Neural progenitor cell (in vitro differentiated cells): ENCODE results near the gene PHOSPHO1. TPM values are rescaled to one million over a fixed set of nuclear protein-coding genes. Genes with fewer than 3 reads are reported as not detected.

Experiments
- DNase-seq: peaks from one replicate; pipeline ENCODE4 v3.0.0-alpha.2; 2016; ENCODE audit warnings: low spot score
- H2AFZ ChIP-seq: fragments of 200-600 bp; sonication (generic); replicated peaks from 2 replicates; pipeline ENCODE4 v1.6.1; 2016; ENCODE audit warnings: antibody characterized with exemption
- H3F3A ChIP-seq: fragments of 200-600 bp; sonication (generic); 2 replicates; pipeline ENCODE4 v1.6.1; 2016; ENCODE audit warnings: antibody characterized with exemption, low read depth
- H3K27ac ChIP-seq: fragments of 200-600 bp; sonication (generic); 2 replicates; pipeline ENCODE4 v1.5.1; 2016; ENCODE audit warnings: mild to moderate bottlenecking
- H3K27me3 ChIP-seq: fragments of 200-600 bp; sonication (generic); 2 replicates; pipeline ENCODE4 v1.6.1; 2016; ENCODE audit warnings: mild to moderate bottlenecking, moderate library complexity
- H3K36me3 ChIP-seq: fragments of 200-600 bp; sonication (generic); 2 replicates; pipeline ENCODE4 v1.5.1; 2016
- H3K4me1 ChIP-seq: fragments of 200-600 bp; sonication (generic); 2 replicates; pipeline ENCODE4 v1.6.1; 2016; ENCODE audit warnings: mixed run types
- H3K4me2 ChIP-seq: fragments of 200-600 bp; sonication (generic); 2 replicates; pipeline ENCODE4 v1.6.1; 2016
- H3K4me3 ChIP-seq: fragments of 200-600 bp; sonication (generic); 2 replicates; pipeline ENCODE4 v1.5.1; 2016
- H3K79me2 ChIP-seq: fragments of 200-600 bp; sonication (generic); 2 replicates; pipeline ENCODE4 v1.6.1; 2016; ENCODE audit warnings: low read depth
- H3K9ac ChIP-seq: fragments of 200-600 bp; sonication (generic); 2 replicates; pipeline ENCODE4 v1.6.1; 2016
- H3K9me3 ChIP-seq: fragments of 200-600 bp; sonication (generic); 2 replicates; pipeline ENCODE4 v1.5.1; 2016; ENCODE audit warnings: low read depth
- H4K20me1 ChIP-seq: fragments of 200-600 bp; sonication (generic); 2 replicates; pipeline ENCODE4 v1.6.1; 2016; ENCODE audit warnings: low read depth
- H3K27ac Mint-ChIP-seq: 3 replicates; pipeline ENCODE4 v1.8.0; 2021; ENCODE audit warnings: mixed read lengths
- H3K27me3 Mint-ChIP-seq: 2 replicates; pipeline ENCODE4 v1.8.0; 2022; ENCODE audit warnings: low read depth, mild to moderate bottlenecking, inconsistent platforms, moderate library complexity, mixed read lengths; ENCODE audit not compliant: insufficient read depth
- H3K36me3 Mint-ChIP-seq: 3 replicates; pipeline ENCODE4 v1.8.0; 2021; ENCODE audit warnings: mixed read lengths
- H3K4me1 Mint-ChIP-seq: 3 replicates; pipeline ENCODE4 v1.8.0; 2021; ENCODE audit warnings: mixed read lengths
- H3K4me3 Mint-ChIP-seq: 3 replicates; pipeline ENCODE4 v1.8.0; 2021; ENCODE audit warnings: mild to moderate bottlenecking, moderate library complexity, mixed read lengths
- H3K9me3 Mint-ChIP-seq: 3 replicates; pipeline ENCODE4 v1.8.0; 2020; ENCODE audit warnings: mixed read lengths
- CTCF ChIP-seq: fragments of 200-600 bp; sonication (generic); IDR thresholded peaks from 2 replicates; pipeline ENCODE4 v1.5.1; 2017; ENCODE audit warnings: antibody characterized with exemption, mild to moderate bottlenecking
- EZH2 ChIP-seq: fragments of 200-600 bp; sonication (generic); IDR thresholded peaks from 2 replicates; pipeline ENCODE4 v1.6.1; 2017; ENCODE audit warnings: antibody characterized with exemption, mild to moderate bottlenecking, moderate library complexity
- EZH2phosphoT487 ChIP-seq: fragments of 200-600 bp; sonication (generic); IDR thresholded peaks from 2 replicates; pipeline ENCODE4 v1.6.1; 2017; ENCODE audit warnings: antibody characterized with exemption
- total RNA-seq: library from RNA; depleted of rRNA; stranded (reverse); fragments of >200 nt; gene quantifications from 2 replicates; pipeline ENCODE4 v1.2.3, GENCODE V29; 2015; ENCODE audit warnings: low replicate concordance

Gene PHOSPHO1
- total RNA-seq, 1 donor from 2014 or later, result not detected

- peaks cover 21% of the 10 kb centered on the region for H3K27me3 Mint-ChIP-seq
- H3K27ac Mint-ChIP-seq, result no peak overlapping the region
- H3F3A ChIP-seq, result no peaks in the 10 kb centered on the region
- H3K4me3 ChIP-seq, result no peak overlapping the region
- no peak overlapping the region for H2AFZ ChIP-seq
- H3K27ac ChIP-seq, result no peak overlapping the region
- no peaks in the 10 kb centered on the region for H3K4me1 Mint-ChIP-seq
- H3K9ac ChIP-seq, result no peak overlapping the region
- H3K27me3 ChIP-seq, result no peaks in the 10 kb centered on the region
- H3K9me3 ChIP-seq, result no peaks in the 10 kb centered on the region
- no peaks in the 10 kb centered on the region for H3K9me3 Mint-ChIP-seq
- no peaks in the 10 kb centered on the region for H3K36me3 Mint-ChIP-seq
- no peaks in the 10 kb centered on the region for H3K36me3 ChIP-seq
- no peaks in the 10 kb centered on the region for H3K79me2 ChIP-seq
- H3K4me2 ChIP-seq, result no peak overlapping the region
- DNase-seq, result no peak
- TF ChIP-seq CTCF (no peak), EZH2 (no peak), EZH2phosphoT487 (no peak)
- H3K4me1 ChIP-seq, result no peaks in the 10 kb centered on the region
- no peaks in the 10 kb centered on the region for H4K20me1 ChIP-seq
- no peak overlapping the region for H3K4me3 Mint-ChIP-seq
These were observed 26.1 kb downstream of the PHOSPHO1 start for GRCh38 chr17:49204516-49204915.

DNA sequence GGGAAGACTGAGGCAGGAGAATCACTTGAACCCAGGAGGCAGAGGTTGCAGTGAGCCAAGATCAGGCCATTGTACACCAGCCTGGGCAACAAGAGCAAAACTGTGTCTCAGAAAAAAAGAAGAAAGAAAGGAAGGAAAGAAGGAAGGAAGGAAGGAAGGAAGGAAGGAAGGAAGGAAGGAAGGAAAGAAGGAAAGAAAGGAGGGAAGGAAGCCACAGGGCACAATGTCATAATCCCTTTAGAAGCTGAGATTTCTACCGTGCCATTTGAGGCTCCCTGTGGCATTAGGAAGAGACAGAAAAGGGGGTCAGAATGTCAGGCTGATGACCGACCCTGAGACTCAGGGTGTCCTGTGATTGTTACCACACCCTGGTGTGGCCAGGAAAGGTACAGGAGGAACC, 26.8 kb downstream of the PHOSPHO1 start:
- H3K27me3 Mint-ChIP-seq, result peaks cover 21% of the 10 kb centered on the region
- no peaks in the 10 kb centered on the region for H4K20me1 ChIP-seq

DNA sequence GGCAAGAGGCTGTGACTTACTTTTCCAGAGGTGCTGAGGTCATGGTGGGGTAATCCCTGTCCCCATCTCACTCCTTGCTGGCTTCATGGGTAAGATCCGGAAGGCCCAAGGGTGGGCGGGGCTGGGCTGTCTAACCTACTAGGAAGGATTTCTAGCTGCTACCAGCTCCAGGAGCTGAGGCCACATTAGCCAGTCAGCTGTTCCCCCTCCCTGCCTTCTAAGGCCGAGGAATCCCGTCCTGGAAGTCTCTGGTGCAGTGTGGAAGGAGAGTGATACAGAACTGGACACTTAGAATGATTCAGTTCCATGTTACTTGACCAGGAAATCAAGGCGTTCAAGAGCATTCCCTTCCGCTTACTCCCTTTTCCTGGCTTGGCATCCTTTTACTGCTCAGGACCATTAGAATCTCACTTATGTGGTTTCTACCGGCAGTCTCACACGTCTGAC, 29.1 kb downstream of the PHOSPHO1 start:
- Mint-ChIP-seq H3K27ac (no peak overlapping the region), H3K36me3 (no peaks in the 10 kb centered on the region), H3K4me1 (peaks cover 2% of the 10 kb centered on the region), H3K9me3 (no peaks in the 10 kb centered on the region), H3K4me3 (no peak overlapping the region), H3K27me3 (peaks cover 24% of the 10 kb centered on the region)
- H3K4me2 ChIP-seq, result no peak overlapping the region
- no peak overlapping the region for H3K9ac ChIP-seq
- H3K4me1 ChIP-seq, result no peaks in the 10 kb centered on the region
- H3F3A ChIP-seq, result no peaks in the 10 kb centered on the region
- no peaks in the 10 kb centered on the region for H3K9me3 ChIP-seq
- no peak overlapping the region for H3K27ac ChIP-seq
- H2AFZ ChIP-seq, result no peak overlapping the region
- no peak overlapping the region for H3K4me3 ChIP-seq
- TF ChIP-seq EZH2, result no peak
- TF ChIP-seq CTCF, result no peak
- no peak for TF ChIP-seq EZH2phosphoT487
- no peaks in the 10 kb centered on the region for H3K79me2 ChIP-seq
- H3K36me3 ChIP-seq, result no peaks in the 10 kb centered on the region
- no peaks in the 10 kb centered on the region for H3K27me3 ChIP-seq
- DNase-seq, result no peak
- no peaks in the 10 kb centered on the region for H4K20me1 ChIP-seq

More for the DNA sequence above, 26.8 kb downstream of the PHOSPHO1 start:
- Mint-ChIP-seq H3K9me3 (no peaks in the 10 kb centered on the region), H3K4me1 (no peaks in the 10 kb centered on the region), H3K36me3 (no peaks in the 10 kb centered on the region), H3K27ac (no peak overlapping the region), H3K4me3 (no peak overlapping the region)
- Histone ChIP-seq H3K4me3 (no peak overlapping the region), H3K27ac (no peak overlapping the region), H3K27me3 (no peaks in the 10 kb centered on the region), H3F3A (no peaks in the 10 kb centered on the region), H3K4me1 (no peaks in the 10 kb centered on the region), H3K36me3 (no peaks in the 10 kb centered on the region), H2AFZ (no peak overlapping the region), H3K9ac (no peak overlapping the region), H3K79me2 (no peaks in the 10 kb centered on the region), H3K4me2 (no peak overlapping the region), H3K9me3 (no peaks in the 10 kb centered on the region)
- no peak for DNase-seq
- TF ChIP-seq EZH2 (no peak), CTCF (no peak), EZH2phosphoT487 (no peak)
